NCI-H2081 treated with DMSO at 0.1 percent for 48 hours (cell line): ENCODE measurements around the gene RASGRF1.

Source experiments
- DNase-seq: peaks from one replicate; lab custom pipeline; 2025; lab: John Stamatoyannopoulos, UW

The RASGRF1 gene

GRCh38 chr15:78956937-78957336 lies 133.6 kb downstream of the RASGRF1 start:
- DNase-seq, result no peak

DNA sequence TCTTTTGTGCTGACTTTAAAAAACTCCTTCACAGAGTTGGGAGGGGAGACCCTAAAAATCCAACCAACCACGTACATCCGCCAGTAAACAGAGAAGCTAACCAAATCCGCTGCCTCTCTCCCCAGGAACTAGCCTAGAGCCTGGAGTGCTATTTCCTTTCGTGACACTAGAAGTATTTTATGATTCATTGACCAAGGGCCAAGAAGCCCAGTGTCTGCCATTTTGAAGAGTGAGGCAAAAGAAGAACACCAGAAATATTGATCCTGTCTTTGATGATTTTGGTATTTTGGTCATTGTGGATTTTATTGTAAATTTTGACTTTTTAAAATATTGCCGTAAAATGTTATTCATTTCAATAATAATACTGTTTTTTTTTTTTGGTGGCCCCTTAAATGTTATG lies 135.2 kb downstream of the RASGRF1 start:
- no peak for DNase-seq

DNA sequence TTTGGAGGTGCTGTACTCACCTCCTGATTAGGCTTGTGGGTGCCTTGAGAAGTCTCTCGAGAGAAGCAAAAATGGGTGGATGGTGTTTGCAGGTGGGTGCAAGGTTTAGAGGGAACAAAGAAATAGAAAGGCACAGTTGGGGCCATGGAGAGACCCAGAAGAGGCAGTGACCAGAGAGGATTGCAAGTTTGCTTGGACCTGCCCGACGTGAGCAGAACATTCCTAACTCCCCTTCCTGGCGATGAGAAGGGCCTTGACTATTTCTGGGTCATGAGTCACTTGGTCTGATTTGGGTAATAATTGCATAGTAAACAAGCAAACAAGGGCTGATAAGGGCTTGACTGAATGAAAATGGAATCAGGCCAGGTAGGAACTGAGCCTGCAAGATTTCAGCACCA lies 138.7 kb downstream of the RASGRF1 start:
- no peak for DNase-seq

DNA sequence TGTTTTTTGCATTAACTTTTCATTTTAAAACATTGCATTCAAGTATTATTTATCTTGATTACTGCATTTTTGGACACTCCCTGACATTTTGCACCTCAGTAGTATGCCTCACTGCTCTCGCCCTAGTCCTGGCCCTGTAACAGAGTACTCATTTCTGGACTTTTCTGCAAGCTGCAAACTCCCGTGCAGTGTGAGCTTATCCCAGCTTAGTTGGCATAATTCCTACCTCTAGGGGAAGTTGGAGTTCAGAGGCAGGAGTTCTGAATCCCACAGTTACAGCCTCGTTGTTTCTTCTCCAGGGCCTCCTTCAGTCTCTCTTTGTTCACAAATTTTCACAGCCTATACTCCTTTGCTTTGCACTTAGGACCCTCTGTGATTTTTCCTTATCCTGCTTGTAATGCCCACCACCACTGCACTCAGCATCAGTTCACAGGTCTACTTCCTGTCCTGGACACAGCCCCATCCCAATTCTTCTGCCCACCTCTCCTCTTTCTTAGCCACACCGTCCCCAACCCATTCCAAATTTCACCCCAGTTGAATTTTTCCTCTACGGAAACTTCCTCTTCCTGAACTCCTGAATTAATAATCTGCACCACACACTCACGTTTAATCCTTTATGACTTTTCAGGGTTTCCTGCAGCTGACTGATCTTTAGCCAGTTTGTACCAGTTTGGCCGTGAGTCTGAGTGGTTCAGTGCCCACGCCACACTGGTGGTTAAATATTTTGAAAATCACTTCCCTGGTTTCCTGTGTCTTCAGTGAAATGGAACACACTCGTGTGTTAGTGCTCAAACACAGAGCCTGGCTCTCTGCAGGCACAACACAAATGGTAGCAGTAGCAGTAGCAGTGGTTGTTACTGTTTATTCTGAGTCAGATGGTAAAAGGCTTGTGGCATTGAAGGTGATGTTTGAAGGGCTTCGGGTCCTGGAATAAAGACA lies 139.4 kb downstream of the RASGRF1 start:
- DNase-seq, result no peak

DNA sequence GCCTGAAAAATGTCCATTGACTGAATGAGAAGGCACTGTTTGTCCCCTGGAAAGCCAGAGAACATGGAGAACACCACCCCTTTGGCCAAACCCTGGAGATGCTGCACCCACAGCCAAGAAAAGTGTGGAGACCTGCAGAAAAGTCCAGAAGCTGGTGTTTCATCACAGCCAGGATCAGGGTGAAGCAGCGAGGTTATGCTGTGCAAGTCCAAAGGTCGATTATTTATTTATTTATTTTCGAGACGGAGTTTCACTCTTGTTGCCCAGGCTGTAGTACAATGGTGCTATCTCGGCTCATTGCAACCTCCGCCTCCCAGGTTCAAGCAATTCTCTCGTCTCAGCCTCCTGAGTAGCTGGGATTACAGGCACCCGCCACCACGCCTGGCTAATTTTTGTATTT lies 140.2 kb downstream of the RASGRF1 start:
- DNase-seq, result no peak

GRCh38 chr15:78949461-78949860 lies 141.1 kb downstream of the RASGRF1 start:
- DNase-seq, result no peak

DNA sequence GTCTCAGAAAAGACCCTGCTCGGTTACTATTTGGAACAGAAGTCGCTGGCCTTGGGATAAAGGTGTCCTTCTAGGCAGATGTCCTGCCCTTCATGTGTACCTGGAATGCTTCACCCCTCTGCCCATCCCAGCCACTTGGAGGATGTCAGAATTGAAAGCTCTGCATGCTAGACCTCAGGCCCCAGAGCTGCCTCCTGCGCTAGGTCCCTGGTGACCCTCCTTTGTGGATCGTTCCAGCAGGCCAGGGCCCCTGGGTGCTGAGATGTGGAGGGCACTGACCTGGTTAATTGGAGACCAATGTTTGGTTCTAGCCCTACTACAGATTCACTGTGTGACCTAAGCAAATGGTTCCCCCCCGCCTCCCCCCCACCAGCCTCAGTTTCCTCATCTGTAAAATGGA lies 143.1 kb downstream of the RASGRF1 start:
- DNase-seq, result no peak

GRCh38 chr15:78946493-78946892 lies 144.1 kb downstream of the RASGRF1 start:
- DNase-seq, result no peak

- DNase-seq, result no peak
Observed at GRCh38 chr15:78944669-78945407, 145.7 kb downstream of the RASGRF1 start, which contains the start of gene CTSH. Gene CTSH (minus strand): TSS chr15:78945046. CDS start chr15:78944981, 65 bp downstream.

- DNase-seq, result no peak
Observed at GRCh38 chr15:78944202-78944625, 146.4 kb downstream of the RASGRF1 start.

GRCh38 chr15:78943692-78944091 lies 146.9 kb downstream of the RASGRF1 start:
- no peak for DNase-seq

GRCh38 chr15:78942741-78943140 lies 147.8 kb downstream of the RASGRF1 start:
- no peak for DNase-seq

DNA sequence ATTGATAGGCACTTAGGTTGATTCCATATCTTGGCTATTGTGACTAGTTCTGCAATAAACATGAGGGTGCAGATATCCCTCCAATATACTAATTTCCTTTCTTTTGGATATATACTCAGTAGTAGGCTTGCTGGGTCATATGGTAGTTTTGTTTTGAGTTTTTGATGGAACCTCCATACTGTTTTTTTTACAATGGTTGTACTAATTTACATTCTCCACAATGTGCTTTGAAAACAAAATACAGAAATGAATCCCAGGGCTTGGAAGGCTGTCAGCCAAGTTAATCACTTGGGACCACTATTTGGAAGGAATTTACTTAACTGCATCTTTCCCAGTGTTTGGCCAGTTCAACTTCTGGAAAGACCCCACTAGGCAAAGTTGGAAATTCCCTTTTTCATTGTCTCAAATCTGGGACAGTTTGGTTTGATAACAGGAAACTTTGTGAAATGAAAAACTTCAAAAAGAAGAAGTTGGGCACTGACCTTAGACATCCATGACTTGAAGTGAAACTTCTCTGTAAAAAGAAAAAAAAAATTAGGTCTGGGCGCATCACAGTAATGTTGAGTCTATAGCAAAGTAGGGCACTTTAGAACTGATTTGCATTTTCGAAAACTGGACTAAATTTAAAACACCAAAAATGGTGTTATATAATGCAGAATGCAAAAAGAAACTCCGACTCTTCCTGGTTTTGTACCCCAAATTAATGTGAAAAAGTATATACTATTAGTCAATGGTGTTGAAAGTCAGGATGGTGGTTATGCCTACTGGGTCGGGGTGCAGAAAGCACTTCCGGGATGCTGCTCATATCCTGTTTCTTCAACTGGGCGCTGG lies 151.7 kb downstream of the RASGRF1 start:
- no peak for DNase-seq

- DNase-seq, result no peak
Observed at GRCh38 chr15:78937132-78937739, 153.3 kb downstream of the RASGRF1 start.

DNA sequence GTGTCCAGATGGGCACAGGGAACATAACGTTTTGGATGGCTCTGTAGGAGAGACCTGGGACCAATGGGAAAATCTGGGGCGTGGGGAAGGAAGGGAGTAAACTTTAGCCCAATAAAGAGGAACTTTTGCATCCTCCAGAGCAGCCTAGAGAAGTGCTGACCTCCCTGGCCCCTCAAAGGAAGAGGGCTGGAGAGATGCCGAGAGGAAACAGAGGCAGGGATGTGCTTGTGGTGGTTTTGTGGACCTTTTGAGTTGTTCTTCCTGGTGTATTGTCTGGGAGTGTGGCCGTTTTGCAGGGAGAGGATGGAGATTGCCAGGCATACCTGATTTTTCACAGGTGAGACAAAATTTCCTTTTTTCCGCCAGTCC lies 155.9 kb downstream of the RASGRF1 start:
- DNase-seq, result no peak

- no peak for DNase-seq
Observed at GRCh38 chr15:78933823-78934654, 156.5 kb downstream of the RASGRF1 start.

GRCh38 chr15:78933187-78933822 lies 157.3 kb downstream of the RASGRF1 start:
- no peak for DNase-seq

- no peak for DNase-seq
Observed at GRCh38 chr15:78932258-78932808, 158.2 kb downstream of the RASGRF1 start.

GRCh38 chr15:78931439-78932257 lies 158.9 kb downstream of the RASGRF1 start:
- no peak for DNase-seq
